ENCODE measurements around the gene GRHL3.
A peak's percentile ranks its signal among the peaks of the same experiment; 100 is the strongest.

The GRHL3 gene

DNA sequence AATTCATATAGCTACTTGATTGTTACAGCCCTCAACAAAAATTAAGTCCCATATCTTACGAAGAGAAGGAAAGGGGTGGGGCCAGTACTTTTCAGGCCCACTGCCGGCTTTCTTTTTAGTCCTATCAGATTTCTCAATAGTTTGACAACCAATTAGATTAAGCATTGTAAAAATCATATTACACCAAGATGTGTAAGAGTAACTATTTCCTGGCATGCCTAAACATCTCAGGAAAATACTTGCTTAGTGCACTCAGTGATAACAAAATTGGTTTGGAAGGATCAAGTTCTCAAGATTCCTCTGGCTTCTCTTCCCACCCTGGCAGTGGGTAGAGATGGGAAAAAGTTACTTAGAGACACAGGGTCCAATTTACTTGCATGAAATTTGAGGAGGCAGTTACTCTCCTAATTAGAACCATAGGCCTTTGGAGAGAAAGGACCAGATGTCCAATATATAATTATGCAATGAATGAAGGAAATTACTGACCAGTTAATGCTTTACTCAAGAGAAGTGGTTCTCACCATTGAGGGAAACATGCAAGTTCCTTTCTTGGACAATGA is 64.3 kb downstream of the GRHL3 start:
- FAIRE-seq (no peak), DNase-seq (ENCODE audit: insufficient read length) (no peak)
- TF ChIP-seq TAF1 (IDR thresholded peaks at IDR 0.05; ENCODE audit: borderline replicate concordance, low read depth, low read length) (no peak), POLR2A (IDR thresholded peaks at IDR 0.05; ENCODE audit: low read depth, low read length) (no peak), POLR2AphosphoS5 (IDR thresholded peaks at IDR 0.05; ENCODE audit: low read depth, low read length) (no peak)

DNA sequence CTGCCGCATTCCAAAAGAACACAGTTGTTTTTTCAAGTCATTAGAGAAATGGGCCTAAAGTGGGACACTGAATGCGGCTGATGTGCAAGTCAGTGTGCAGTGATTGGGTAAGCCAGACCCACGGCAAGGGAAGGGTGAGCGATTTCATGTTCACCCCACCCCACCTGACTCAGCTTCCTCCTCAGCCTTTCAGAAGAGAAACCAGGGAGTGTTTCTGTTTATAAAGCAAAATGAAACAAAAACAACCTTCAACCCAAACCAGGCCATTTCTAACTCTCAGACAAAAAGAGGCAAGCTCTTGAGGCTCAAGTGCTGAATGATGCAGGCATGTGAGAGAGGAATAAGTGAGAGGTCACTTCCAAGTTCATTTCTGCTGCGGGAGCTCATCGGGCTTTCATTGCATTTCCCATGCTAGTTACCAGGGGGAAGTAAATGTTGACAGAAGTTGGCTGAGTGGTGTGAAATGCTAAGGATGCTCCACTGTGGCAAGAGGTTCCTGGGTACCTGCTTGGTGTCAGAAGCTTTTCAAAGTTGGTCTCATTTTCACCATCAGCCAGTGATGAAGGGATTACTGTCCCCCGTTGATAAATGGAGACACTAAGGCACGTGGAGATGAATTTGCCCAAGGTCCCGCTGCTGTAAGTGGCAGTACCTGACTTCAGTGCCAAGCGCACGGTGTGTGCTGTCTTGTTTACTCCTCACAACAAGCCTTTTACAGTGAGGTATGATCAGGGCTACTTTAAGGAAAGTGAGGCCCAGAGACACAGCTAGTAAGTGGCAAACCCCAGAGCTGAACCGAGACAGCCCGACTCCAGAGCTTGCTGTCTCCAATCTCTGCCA is 65.3 kb downstream of the GRHL3 start:
- DNase-seq (ENCODE audit: insufficient read length) (peak; percentile 40), FAIRE-seq (peak; percentile 87)
- TF ChIP-seq TAF1 (IDR thresholded peaks at IDR 0.05; ENCODE audit: borderline replicate concordance, low read depth, low read length): no peak

DNA sequence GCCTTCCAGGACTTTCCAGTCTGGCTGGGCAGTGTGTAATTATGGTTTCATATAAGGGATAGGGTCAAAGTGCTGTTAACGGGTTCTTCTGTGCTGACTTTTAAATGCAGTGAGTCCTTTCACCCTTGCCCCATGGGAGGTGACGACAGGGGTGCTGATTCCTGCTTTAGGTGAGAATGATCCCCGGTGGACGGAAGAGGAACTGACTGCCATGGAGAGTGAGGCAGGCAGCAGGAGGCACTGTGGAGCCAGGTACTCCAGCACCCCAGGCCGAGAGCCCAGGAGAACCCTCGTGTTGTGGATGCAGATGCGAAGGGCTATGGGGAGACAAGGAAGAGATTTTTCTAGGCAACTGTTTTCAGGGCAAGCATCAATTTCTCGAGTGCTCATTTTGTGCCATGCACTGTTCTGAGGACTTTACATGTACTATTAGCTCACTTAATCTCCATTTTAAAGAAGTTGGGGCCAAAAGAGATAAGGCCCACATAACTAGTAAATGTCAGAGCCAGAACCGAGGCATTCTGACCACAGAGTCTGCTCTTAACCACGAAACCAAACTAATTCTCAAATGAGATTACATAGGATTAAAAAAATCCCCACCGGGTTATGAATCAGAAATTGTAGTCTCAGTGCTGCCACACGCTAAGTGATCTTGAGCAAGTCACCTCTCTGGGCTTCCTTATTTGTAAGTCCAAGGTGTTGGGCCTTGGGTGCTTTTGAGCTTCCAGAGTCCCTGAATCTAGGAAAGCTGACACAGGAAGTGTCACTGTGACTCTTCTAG is 66.2 kb downstream of the GRHL3 start:
- DNase-seq (ENCODE audit: insufficient read length) (no peak), FAIRE-seq (peak; percentile 60)
- no peak for TF ChIP-seq POLR2A (IDR thresholded peaks at IDR 0.05; ENCODE audit: low read depth, low read length)
- TF ChIP-seq TAF1 (IDR thresholded peaks at IDR 0.05; ENCODE audit: borderline replicate concordance, low read depth, low read length): no peak
- TF ChIP-seq POLR2AphosphoS5 (IDR thresholded peaks at IDR 0.05; ENCODE audit: low read depth, low read length): no peak

DNA sequence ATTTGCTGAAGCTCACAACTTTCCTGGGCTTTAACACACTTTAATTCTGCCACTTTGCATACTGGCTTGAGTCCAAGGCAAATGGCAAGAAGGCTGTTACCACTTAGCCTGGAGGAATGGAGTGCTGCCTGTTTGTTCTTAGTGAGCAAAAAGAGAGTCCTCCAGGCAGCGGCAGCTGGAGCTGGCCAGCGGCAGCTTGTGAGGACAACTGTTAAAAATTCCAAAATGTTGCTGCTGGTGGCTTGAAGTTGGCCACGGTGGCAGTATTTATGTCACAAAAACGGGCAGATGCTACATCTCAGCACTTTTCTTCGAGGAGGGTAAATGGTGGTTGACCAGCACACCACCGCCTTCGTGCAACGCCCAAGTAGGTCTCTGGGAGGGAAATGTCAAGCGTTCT is 67.1 kb downstream of the GRHL3 start:
- FAIRE-seq (no peak), DNase-seq (ENCODE audit: insufficient read length) (no peak)

DNA sequence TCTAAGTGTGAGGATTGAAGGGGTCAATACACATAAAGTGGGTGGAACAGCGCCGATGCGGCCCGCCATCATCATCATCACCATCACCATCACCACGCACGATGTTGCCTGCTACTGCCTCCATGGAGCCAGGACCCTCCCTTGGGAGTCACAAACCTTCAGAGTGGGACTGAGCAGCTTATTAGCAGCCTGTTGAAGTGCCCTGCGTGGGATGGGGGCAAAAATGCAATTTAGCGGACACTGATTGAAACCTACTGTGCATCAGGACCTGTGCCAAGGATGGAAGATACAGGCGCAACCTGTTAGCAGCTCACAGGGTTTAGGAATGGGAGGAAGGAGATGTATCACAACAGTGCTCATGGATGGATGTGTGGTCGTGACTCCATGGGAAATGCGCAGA is 67.8 kb downstream of the GRHL3 start:
- no peak for FAIRE-seq
- no peak for DNase-seq (ENCODE audit: insufficient read length)
- TF ChIP-seq TAF1 (IDR thresholded peaks at IDR 0.05; ENCODE audit: borderline replicate concordance, low read depth, low read length): no peak
- TF ChIP-seq POLR2A (IDR thresholded peaks at IDR 0.05; ENCODE audit: low read depth, low read length): no peak
- TF ChIP-seq POLR2AphosphoS5 (IDR thresholded peaks at IDR 0.05; ENCODE audit: low read depth, low read length): no peak

More for the DNA sequence above, 67.1 kb downstream of the GRHL3 start:
- TF ChIP-seq POLR2AphosphoS5 (IDR thresholded peaks at IDR 0.05; ENCODE audit: low read depth, low read length) (no peak), TAF1 (IDR thresholded peaks at IDR 0.05; ENCODE audit: borderline replicate concordance, low read depth, low read length) (no peak), POLR2A (IDR thresholded peaks at IDR 0.05; ENCODE audit: low read depth, low read length) (no peak)

DNA sequence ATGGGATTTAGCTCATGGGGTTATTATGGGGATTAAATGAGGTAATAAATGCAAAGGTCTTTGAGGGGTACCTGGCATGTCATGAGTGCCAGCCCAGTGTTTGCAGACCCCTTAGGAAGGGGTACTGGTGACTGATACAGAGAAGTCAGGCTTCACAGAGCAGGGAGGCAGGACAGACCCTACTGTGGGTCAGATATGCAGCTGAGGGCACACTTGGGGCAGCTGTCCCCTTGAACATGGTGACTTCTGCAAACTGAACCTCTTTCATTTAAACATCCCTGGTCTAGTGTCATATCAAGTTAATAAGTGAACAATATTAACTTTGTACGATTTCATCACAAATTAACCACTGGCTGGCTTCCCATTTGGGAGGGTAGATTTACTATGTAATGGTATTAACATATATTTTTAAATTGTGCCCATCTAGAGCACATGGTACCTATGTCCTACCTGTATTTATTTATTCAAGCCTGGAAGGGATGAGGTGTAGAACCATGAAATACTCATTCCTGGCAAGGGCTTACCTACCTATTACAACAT is 68.5 kb downstream of the GRHL3 start:
- TF ChIP-seq POLR2A (IDR thresholded peaks at IDR 0.05; ENCODE audit: low read depth, low read length) (no peak), TAF1 (IDR thresholded peaks at IDR 0.05; ENCODE audit: borderline replicate concordance, low read depth, low read length) (no peak), POLR2AphosphoS5 (IDR thresholded peaks at IDR 0.05; ENCODE audit: low read depth, low read length) (no peak)
- DNase-seq (ENCODE audit: insufficient read length) (no peak), FAIRE-seq (no peak)

DNA sequence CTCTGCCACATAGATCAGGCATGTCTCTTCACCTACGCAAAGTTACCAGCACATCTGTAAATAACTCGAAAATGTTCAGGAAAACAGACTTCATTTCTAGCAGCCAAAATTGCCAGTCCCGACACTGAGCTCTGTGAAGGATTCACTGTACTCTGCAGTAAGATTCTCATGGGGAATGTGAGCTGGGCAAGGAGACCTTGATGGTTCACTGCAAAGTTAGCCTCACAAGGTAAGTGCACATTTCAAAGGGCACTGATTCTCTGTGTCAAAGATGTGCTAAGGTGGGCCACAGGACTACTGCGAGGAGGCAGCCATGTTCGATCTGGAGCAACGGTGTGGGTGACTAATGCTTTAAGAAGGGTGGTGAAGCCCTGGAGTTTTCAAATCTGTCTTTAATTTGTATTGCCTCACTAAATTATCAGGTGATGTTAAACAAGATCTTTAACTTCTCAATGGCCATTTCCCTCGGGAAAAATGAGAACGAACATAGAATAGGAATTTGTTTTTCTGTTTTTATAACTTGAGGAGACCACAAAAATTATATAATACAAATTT is 69.3 kb downstream of the GRHL3 start:
- TF ChIP-seq POLR2AphosphoS5 (IDR thresholded peaks at IDR 0.05; ENCODE audit: low read depth, low read length) (no peak), POLR2A (IDR thresholded peaks at IDR 0.05; ENCODE audit: low read depth, low read length) (no peak), TAF1 (IDR thresholded peaks at IDR 0.05; ENCODE audit: borderline replicate concordance, low read depth, low read length) (no peak)
- DNase-seq (ENCODE audit: insufficient read length) (no peak), FAIRE-seq (no peak)

DNA sequence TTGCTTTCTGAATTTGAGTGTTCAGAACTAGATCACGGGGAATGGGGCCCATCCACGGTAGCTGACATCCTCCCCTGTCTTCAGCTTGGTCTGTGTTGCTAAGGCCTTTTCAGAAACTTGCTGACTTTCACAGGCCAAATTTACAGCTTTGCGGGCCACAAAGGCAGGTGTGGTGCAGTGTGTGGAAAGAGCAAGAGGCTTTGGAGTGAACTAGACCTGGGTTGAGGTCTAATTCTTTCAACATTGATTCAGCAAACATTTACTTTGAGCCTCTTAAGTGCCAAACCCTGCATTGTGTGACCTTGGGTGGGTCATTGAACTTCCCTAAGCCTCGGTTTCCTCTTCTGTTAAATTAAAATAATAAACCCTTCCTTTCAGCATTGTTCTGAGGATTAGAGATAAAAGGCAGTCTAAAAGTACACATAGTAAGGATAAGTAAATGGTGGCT is 70.1 kb downstream of the GRHL3 start:
- no peak for FAIRE-seq
- no peak for DNase-seq (ENCODE audit: insufficient read length)
- TF ChIP-seq POLR2AphosphoS5 (IDR thresholded peaks at IDR 0.05; ENCODE audit: low read depth, low read length) (no peak), POLR2A (IDR thresholded peaks at IDR 0.05; ENCODE audit: low read depth, low read length) (no peak), TAF1 (IDR thresholded peaks at IDR 0.05; ENCODE audit: borderline replicate concordance, low read depth, low read length) (no peak)

DNA sequence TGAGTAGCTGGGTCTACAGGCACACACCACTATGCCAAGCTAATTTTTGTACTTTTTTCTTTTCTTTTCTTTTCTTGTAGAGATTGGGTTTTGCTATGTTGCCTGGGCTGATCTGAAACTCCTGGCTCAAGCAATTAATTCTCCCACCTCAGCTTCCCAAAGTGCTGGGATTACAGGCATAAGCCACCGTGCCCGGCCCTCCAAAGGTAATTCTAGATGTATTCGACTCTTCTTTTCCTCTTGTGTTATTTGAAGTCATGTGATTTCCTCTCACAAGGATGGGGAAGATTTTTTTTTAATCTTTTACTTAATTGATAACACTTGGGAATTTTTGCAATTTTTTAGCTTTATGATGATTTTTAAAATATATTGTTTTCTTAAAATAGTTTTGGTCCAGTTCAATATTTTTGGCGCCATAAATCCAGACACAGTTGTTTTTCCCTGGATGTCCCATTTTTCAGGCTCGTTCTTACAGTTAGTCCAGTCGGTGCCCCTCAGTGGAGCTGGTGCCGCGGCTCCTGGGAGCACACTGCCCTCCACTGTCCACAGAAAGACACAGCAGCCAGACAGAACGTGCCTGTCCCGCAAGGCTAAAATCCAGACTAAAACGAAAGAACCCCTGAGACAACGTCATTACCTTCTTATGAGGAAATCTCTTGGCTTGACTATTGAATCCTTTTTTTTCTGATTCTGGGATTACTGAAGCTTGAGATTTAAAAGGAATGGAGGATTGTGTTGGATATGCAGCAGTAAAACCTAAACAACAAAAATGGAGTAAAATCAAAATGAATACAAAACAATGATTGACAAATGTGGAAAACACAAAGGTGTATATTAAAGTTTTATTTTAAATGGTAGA is 72.0 kb downstream of the GRHL3 start:
- DNase-seq (ENCODE audit: insufficient read length) (peak; percentile 35), FAIRE-seq (peak; percentile 86)
- no peak for TF ChIP-seq POLR2A (IDR thresholded peaks at IDR 0.05; ENCODE audit: low read depth, low read length)

DNA sequence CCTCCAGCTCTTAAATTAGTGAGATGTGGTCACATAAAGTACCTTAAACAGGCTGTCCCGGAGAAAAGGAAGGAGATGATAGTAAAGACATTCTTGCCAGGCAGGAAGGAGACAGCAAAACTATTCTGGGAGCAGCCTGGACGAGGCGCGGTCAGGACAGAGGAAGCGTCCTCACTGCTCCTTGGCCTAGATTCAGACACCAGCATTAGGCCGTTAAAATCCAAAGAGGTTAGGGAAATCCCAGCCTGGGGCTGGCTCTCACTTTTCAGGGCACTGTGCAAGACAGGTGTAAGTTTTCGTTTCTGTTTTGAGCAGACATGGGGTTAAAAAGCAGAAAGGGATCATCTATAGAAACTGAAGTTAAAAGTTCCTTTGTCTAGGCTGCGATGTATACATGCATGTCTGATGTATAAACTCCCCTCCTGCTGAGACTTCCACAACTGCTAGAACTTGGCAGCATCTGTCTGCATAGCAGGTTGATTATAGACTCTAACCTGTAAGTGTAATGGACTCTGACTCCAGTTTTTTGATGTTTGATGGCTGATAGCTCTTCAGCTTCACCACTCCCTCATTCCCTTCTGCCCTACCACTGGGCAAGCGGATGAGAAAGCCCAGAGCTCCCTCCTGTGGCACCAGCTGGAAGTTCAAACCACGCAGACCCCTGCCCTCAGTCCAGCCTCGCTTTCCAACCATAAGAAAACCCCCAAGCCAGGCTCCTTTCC is 72.9 kb downstream of the GRHL3 start:
- peak; percentile 51 for DNase-seq (ENCODE audit: insufficient read length)
- FAIRE-seq: peak; percentile 90
- TF ChIP-seq TAF1 (IDR thresholded peaks at IDR 0.05; ENCODE audit: borderline replicate concordance, low read depth, low read length) (no peak), POLR2A (IDR thresholded peaks at IDR 0.05; ENCODE audit: low read depth, low read length) (peak; percentile 44), POLR2AphosphoS5 (IDR thresholded peaks at IDR 0.05; ENCODE audit: low read depth, low read length) (peak; percentile 46; the same call in 1 of the 2 replicates)

Data from GM12892 (cell line).